Type B pancreatic cell (in vitro differentiated cells): ENCODE measurements around the gene NAV2. TPM values are rescaled to one million over a fixed set of nuclear protein-coding genes. Genes with fewer than 3 reads are reported as not detected.

Experiments used
- DNase-seq: peaks from one replicate; pipeline ENCODE4 v3.0.0; 2021; ENCODE audit warnings: mixed read lengths; ENCODE audit not compliant: unreplicated experiment; ENCODE audit errors: extremely low spot score
- H3K27ac Mint-ChIP-seq: 2 replicates; pipeline ENCODE4 v1.8.0; 2021; ENCODE audit warnings: mild to moderate bottlenecking, mixed read lengths
- H3K27me3 Mint-ChIP-seq: 2 replicates; pipeline ENCODE4 v1.8.0; 2021; ENCODE audit warnings: mixed read lengths
- H3K36me3 Mint-ChIP-seq: 2 replicates; pipeline ENCODE4 v1.8.0; 2021; ENCODE audit warnings: mixed read lengths
- H3K4me1 Mint-ChIP-seq: one replicate; pipeline ENCODE4 v1.8.0; 2021; ENCODE audit warnings: mixed read lengths; ENCODE audit not compliant: unreplicated experiment
- H3K4me3 Mint-ChIP-seq: 2 replicates; pipeline ENCODE4 v1.8.0; 2021; ENCODE audit warnings: mild to moderate bottlenecking, mixed read lengths
- H3K9me3 Mint-ChIP-seq: 2 replicates; pipeline ENCODE4 v1.8.0; 2021; ENCODE audit warnings: mixed read lengths
- CTCF ChIP-seq: fragments of 200-600 bp; sonication (generic); conservative IDR thresholded peaks from 2 replicates; pipeline ENCODE4 v1.5.0; 2021; ENCODE audit warnings: antibody characterized with exemption, mild to moderate bottlenecking
- total RNA-seq: library from RNA; stranded (reverse); gene quantifications from 2 replicates; pipeline ENCODE4 v1.2.1, GENCODE V29; 2021; ENCODE audit warnings: low replicate concordance

NAV2 gene
- total RNA-seq, 1 donor from 2014 or later: 54.2 TPM

GRCh38 chr11:19938866-19939265, 226.2 kb downstream of the NAV2 start:
- Mint-ChIP-seq H3K27ac (no peak overlapping the region), H3K4me1 (peaks cover 15% of the 10 kb centered on the region), H3K36me3 (peaks cover 18% of the 10 kb centered on the region), H3K9me3 (no peaks in the 10 kb centered on the region), H3K4me3 (no peak overlapping the region), H3K27me3 (no peaks in the 10 kb centered on the region)
- DNase-seq: no peak
- TF ChIP-seq CTCF: no peak

GRCh38 chr11:19939415-19939929, 226.8 kb downstream of the NAV2 start:
- Mint-ChIP-seq H3K9me3 (no peaks in the 10 kb centered on the region), H3K4me1 (peaks cover 15% of the 10 kb centered on the region), H3K4me3 (no peak overlapping the region), H3K27ac (no peak overlapping the region), H3K36me3 (peaks cover 14% of the 10 kb centered on the region), H3K27me3 (no peaks in the 10 kb centered on the region)
- no peak for DNase-seq
- TF ChIP-seq CTCF: no peak

GRCh38 chr11:19940831-19941230, 228.2 kb downstream of the NAV2 start:
- DNase-seq: no peak
- no peak overlapping the region for H3K27ac Mint-ChIP-seq
- H3K4me3 Mint-ChIP-seq: no peak overlapping the region
- H3K27me3 Mint-ChIP-seq: no peaks in the 10 kb centered on the region
- H3K4me1 Mint-ChIP-seq: peaks cover 4% of the 10 kb centered on the region
- TF ChIP-seq CTCF: no peak
- H3K9me3 Mint-ChIP-seq: no peaks in the 10 kb centered on the region
- H3K36me3 Mint-ChIP-seq: peaks cover 6% of the 10 kb centered on the region

GRCh38 chr11:19946681-19947080, 234.0 kb downstream of the NAV2 start:
- Mint-ChIP-seq H3K36me3 (peaks cover 15% of the 10 kb centered on the region), H3K27ac (no peak overlapping the region), H3K27me3 (no peaks in the 10 kb centered on the region), H3K4me1 (peaks cover 15% of the 10 kb centered on the region), H3K9me3 (no peaks in the 10 kb centered on the region), H3K4me3 (no peak overlapping the region)
- no peak for DNase-seq
- no peak for TF ChIP-seq CTCF

- Mint-ChIP-seq H3K36me3 (peaks cover 15% of the 10 kb centered on the region), H3K4me3 (no peak overlapping the region), H3K4me1 (peaks cover 22% of the 10 kb centered on the region), H3K27me3 (no peaks in the 10 kb centered on the region), H3K27ac (no peak overlapping the region), H3K9me3 (no peaks in the 10 kb centered on the region)
- TF ChIP-seq CTCF: no peak
- no peak for DNase-seq
Measured at GRCh38 chr11:19947537-19948114, 235.0 kb downstream of the NAV2 start.
